Activated CD4-positive, alpha-beta T cell treated with anti-CD3 and anti-CD28 coated beads, Interleukin-2, amount 50 U/mL, for 48 hours (primary cell): ENCODE results near the gene TLK1.
"Not testable (repeated sequence)": the region's sequence is repeated elsewhere in the genome, so short reads cannot be mapped to it uniquely, and the experiment has no call there.

ENCODE experiments used
- DNase-seq, 2 experiments: peaks; one replicate each; pipeline ENCODE4 v3.0.0-alpha.2; 2020

The TLK1 gene

GRCh38 chr2:171141320-171141719 lies 19.4 kb downstream of the TLK1 start:
- DNase-seq, result no peak

GRCh38 chr2:171139860-171140259 lies 20.8 kb downstream of the TLK1 start:
- no peak for DNase-seq

- no peak for DNase-seq
Measured at GRCh38 chr2:171136024-171136423, 24.7 kb downstream of the TLK1 start.

GRCh38 chr2:171134624-171135230 lies 26.0 kb downstream of the TLK1 start:
- no peak for DNase-seq

DNA sequence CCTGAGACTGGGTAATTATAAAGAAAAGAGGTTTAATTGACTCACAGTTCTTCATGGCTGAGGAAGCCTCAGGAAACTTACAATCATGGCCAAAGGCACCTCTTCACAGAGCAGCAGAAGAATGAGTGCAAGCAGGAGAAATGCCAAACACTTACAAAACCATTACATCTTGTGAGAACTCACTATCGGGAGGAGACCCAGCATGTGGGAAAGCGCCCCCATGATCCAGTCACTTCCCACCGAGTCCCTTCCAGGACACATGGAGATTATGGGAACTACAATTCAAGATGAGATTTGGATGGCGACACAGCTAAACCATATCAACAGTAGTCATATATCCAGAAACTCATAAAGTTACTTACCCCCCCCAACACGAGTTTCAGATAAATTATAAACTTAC lies 28.6 kb downstream of the TLK1 start:
- DNase-seq, result no peak

DNA sequence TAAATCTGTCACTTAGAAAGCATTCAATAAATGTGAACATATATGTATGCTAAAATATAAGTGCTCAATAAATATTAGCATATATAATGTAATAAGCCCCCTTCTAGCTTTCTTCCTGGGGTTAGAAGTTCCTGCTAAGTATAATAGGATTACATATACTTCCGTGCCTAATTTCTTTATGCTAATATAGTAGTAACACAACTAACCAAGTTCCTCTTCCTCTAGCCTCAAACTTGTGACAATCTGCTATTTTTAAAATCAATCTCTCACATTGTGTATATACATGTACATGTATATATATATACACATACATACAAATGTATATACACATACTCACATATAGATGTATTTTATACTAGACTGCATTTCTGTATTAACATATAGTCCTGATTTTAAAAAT lies 32.2 kb downstream of the TLK1 start:
- no peak for DNase-seq

GRCh38 chr2:171124541-171124940 lies 36.2 kb downstream of the TLK1 start:
- no peak for DNase-seq

DNA sequence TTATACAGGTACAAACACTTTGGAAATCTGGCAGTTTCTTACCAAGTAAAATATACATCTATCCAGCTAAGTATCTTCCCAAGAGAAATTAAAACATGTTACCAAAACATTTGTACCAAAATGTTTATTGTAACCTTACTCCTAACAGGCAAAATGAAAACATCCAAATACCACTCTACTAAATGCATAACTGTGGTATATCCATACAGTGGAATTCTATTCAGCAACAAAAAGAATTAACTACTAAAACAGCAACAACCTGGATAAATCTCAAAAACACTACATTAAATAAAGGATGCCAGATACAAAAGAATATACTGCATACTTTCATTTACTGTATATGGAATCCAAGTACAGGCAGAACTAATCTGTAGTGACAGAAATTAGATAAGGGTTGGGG lies 51.1 kb downstream of the TLK1 start:
- no peak for DNase-seq

DNA sequence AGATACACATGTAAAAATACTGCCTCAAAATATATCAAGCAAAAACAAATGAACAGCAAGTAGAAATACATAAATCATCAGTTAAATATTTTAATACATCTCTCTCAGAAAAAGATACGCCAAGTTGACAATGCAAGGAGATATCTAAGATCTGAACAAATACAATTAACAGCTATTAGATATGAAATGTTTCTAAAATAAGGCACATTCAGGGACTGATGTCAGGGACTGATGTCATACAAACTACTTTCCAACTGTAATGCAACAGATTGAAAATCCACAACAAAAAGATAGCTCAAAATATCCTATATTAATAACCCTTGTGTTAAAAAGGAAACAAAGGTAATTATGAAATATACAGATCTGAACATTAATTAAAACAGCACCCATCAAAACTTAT lies 51.7 kb downstream of the TLK1 start:
- no peak for DNase-seq

DNA sequence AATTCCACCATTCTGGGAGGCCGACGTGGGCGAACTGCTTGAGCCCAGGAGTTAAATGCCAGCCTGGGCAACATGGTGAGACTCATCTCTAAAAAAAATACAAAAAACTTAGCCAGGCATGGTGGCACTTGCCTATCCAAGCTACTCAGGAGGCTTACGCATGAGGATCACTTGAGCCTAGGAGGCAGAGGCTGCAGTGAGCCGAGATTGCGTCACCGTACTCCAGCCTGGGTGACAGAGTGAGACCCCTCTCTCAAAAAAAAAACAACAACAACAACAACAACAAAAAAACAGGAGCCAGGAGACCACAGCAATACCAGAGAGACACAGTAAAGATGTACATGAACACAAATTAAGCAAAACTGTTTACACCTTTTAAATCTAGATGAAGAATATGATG lies 52.9 kb downstream of the TLK1 start:
- no peak for DNase-seq

GRCh38 chr2:171104379-171104778 lies 56.3 kb downstream of the TLK1 start:
- no peak for DNase-seq

DNA sequence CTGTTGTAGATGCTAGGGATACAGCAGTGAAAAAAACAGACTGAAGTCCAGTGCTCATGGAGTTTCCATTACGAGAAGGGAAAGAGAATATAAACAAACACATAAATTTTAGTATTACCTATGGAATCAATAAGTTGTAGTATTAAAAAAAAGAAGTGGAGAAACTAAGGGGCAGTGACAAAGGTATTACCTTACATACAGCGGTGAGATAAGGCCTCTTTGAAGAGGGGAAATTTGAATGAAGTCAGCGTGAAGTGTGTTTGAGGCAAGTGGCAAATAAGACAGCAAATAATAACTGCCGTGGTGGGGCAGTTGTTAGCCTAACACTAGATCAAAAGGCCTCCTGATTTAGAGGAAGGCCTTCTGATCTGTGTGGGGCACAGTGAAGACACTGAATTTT lies 57.9 kb downstream of the TLK1 start:
- DNase-seq, result no peak

DNA sequence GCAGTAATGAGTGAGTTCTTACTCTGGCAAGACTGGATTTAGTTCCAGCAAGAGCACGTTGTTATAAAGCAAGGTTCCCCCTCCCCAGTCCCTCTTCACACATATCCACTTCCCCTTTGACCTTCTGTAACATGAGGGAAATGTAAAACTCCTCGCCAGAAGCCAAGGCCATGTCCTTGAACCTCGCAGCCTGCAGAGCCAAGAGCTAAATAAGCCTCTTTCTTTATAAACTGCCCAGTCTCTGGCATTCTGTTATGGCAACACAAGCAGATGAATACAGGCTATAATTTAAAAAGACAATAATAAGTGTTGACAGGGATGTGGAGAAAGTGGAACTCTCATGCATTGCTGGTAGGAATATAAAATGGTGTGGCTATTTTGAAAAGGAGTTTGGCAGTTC lies 60.3 kb downstream of the TLK1 start:
- no peak for DNase-seq

GRCh38 chr2:171098607-171099006 lies 62.1 kb downstream of the TLK1 start:
- no peak for DNase-seq

DNA sequence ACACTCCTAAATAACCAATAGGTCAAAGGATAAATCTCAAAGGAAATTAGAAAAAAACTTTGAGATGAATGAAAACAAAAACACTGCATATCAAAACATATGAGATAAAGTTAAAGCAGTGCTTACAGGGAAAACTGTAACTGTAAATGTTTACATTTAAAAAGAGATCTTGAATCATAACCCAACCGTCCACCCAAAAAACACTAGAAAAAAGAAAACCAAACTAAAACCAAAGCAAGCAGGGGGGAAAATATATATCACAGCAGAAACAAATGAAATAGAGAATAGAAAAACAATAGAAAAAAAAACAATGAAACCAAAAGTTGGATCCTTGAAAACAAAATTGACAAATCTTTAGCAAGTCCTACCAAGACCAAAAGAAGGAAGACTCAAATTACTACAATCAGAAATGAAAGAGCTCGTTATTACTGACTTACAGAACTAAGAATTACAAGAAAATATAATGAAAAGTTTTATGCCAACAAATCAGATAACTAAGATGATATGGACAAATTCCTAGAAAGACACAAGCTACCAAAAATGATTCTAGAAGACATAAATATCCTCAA lies 65.6 kb downstream of the TLK1 start:
- DNase-seq, result no peak

DNA sequence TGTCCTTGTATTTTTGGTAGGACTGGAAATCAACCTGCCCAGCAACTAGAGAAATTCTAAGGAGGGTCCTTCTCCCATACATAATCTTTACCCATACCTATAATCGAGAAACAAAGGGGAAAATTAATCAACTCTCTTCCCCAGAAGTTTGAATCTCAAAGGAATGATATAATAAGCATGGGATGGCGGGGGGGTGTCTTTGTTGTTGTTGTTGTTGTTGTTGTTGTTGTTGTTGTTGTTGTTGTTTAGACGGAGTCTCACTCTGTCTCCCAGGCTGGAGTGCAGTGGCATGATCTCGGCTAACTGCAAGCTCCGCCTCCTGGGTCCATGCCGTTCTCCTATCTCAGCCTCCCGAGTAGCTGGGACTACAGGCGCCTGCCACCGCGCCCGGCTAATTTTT lies 69.2 kb downstream of the TLK1 start:
- not testable (repeated sequence) for DNase-seq

DNA sequence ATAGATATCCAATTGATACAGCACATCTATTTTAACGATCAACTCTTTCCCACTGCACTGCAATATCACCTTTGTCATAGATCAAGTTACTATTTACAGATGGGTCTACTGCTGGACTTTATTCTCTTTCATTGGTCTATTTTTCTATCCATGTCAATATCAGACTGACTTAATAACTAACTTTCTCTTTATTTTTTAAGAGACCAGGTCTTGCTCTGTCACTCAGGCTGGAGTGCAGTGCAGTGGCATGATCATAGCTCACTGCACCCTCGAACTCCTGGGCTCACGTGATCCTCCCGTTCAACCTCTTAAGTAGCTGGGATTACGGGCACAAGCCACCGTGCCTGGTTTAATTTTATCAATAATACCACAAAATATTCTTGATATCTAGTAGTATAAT lies 71.2 kb downstream of the TLK1 start:
- DNase-seq, result no peak

DNA sequence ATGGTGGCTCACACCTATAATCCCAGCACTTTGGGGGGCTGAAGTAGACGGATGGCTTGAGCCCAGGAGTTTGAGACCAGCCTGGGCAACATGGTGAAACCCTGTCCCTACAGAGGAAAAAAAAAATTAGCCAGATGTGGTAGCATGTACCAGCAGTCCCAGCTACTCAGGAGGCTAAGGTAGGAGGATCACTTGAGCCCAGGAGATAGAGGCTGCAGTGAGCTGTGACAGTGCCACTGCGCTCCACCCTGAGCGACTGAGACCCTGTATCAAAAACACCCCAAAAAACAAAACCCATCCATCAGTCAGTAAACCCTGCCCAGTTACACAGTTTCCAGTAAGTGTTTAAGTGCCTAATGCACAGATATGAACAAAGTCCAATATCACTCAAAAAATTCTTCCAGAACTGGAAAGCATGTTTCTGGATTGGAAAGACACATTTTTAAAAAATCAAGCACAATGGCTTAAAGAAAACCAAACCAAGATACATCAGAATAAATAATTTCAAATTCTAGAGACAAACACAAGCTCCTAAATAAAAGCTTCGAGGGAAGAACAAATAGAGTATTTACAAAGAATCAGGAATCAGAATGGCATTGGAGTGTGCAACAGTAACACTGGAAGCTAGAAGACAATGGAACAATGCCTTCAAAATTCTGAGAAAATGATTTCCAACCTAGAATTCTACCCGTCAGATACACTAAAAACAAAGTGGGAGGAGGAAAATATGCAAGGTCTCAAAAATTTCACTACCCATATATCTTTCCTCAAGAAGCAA lies 72.4 kb downstream of the TLK1 start:
- no peak for DNase-seq

DNA sequence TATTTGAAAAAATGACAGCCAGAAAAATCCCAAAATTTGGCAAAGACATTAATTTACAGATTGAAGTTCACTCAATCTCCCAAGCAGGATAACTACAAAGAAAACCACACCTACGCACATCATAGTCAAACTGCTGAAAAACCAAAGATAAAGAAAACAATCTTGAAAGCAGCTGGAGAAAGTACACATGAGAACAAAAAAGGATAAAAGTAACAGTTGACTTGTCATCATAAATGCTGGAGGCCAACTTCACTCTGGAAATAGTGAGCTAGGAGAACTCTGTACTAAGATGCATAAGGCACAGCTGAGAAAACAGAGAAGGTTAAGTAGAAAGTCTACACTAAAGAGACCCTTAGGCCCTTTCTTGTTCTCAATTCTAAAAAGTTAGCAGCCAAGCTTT lies 73.1 kb downstream of the TLK1 start:
- no peak for DNase-seq

- DNase-seq, result peak; percentile 38 to 61
Measured at GRCh38 chr2:171086352-171087290, 74.1 kb downstream of the TLK1 start.

GRCh38 chr2:171084128-171084527 lies 76.6 kb downstream of the TLK1 start:
- DNase-seq, result no peak

- DNase-seq, result no peak
Measured at GRCh38 chr2:171083451-171083850, 77.2 kb downstream of the TLK1 start.

- peak; percentile 8 to 14 for DNase-seq
Measured at GRCh38 chr2:171081649-171082111, 79.0 kb downstream of the TLK1 start.
